Thyroid gland (tissue), 4 donors: Measurements from ENCODE around the gene OR5A2.

Experiments
- POLR2A ChIP-seq, 2 donors: fragments of 450-650 bp; IDR thresholded peaks; one replicate each; pipeline ENCODE4 v1.6.1; 2017; ENCODE audit warnings: antibody characterized with exemption in 2 of 2, mild to moderate bottlenecking in 2 of 2, moderate library complexity in 1 of 2
- TF ChIP-seq, protein P1 (sequence below), 6 experiments: fragments of 200-600 bp in 3 of 6; fragments of 450-650 bp in 3 of 6; sonication (generic) in 3 of 6; IDR thresholded peaks; one replicate each; pipeline ENCODE4 v1.5.1; 2016 to 2019; ENCODE audit warnings: antibody characterized with exemption in 6 of 6, mild to moderate bottlenecking in 2 of 6, inconsistent platforms in 1 of 6, moderate library complexity in 1 of 6

- TF ChIP-seq, protein P1, sequence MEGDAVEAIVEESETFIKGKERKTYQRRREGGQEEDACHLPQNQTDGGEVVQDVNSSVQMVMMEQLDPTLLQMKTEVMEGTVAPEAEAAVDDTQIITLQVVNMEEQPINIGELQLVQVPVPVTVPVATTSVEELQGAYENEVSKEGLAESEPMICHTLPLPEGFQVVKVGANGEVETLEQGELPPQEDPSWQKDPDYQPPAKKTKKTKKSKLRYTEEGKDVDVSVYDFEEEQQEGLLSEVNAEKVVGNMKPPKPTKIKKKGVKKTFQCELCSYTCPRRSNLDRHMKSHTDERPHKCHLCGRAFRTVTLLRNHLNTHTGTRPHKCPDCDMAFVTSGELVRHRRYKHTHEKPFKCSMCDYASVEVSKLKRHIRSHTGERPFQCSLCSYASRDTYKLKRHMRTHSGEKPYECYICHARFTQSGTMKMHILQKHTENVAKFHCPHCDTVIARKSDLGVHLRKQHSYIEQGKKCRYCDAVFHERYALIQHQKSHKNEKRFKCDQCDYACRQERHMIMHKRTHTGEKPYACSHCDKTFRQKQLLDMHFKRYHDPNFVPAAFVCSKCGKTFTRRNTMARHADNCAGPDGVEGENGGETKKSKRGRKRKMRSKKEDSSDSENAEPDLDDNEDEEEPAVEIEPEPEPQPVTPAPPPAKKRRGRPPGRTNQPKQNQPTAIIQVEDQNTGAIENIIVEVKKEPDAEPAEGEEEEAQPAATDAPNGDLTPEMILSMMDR (IDR thresholded peaks at IDR 0.05) = no peak
- TF ChIP-seq POLR2A (IDR thresholded peaks at IDR 0.05) = no peak
Measured at GRCh38 chr11:59448484-59448883, 22.3 kb upstream of the OR5A2 start.
